Heart left ventricle (tissue), 13 donors: ENCODE data around the gene LIPT1.
A peak's percentile ranks its signal among the peaks of the same experiment; 100 is the strongest.

Experiments used
- POLR2A ChIP-seq, 2 donors: fragments of 450-650 bp; IDR thresholded peaks; one replicate each; pipeline ENCODE4 v1.6.1; 2017; ENCODE audit warnings: antibody characterized with exemption in 2 of 2, mild to moderate bottlenecking in 2 of 2, moderate library complexity in 2 of 2
- TF ChIP-seq, protein P1 (sequence below), 12 donors: fragments of 200-600 bp; sonication (generic) in 4 of 12; IDR thresholded peaks; one replicate each; pipeline versions ENCODE4 v1.5.0 to v1.8.0; 2018 to 2022; ENCODE audit warnings: antibody characterized with exemption in 12 of 12, mild to moderate bottlenecking in 5 of 12
- donor health status: ischemic (EF 13 %, LVEDD 7.1; RV severe dilation, severe dysfunction).
- donor health status: DM: no; HTN: yes; CAD: no.
- donor health status: DM: no; HTN: no; CAD: no.
- donor health status: ischemic (EF 25% LVEDD 6.9; RV normal size, moderate dysfunction).
- donor health status: ischemic (EF 25% LVEDD 5.7; RV mildly dilated, moderate dysfunction).
- donor health status: ischemic (EF 35%, LVEDD 5.7; RV mildly dilated, moderate dysfunction).
- donor health status: nonischemic (EF 11% LVEDD 7.7; RV severe dilation, severe dysfunction).
- donor health status: DM: yes; HTN: yes; CAD: no.
- donor health status: PGD.
- donor health status: ischemic (EF 29% LVEDD 5.4; RV normal size, mild dysfunction).
- donor health status: nonischemic (EF 23%, LVEDD 6.1; RV moderate dilation, normal function).

DNA sequence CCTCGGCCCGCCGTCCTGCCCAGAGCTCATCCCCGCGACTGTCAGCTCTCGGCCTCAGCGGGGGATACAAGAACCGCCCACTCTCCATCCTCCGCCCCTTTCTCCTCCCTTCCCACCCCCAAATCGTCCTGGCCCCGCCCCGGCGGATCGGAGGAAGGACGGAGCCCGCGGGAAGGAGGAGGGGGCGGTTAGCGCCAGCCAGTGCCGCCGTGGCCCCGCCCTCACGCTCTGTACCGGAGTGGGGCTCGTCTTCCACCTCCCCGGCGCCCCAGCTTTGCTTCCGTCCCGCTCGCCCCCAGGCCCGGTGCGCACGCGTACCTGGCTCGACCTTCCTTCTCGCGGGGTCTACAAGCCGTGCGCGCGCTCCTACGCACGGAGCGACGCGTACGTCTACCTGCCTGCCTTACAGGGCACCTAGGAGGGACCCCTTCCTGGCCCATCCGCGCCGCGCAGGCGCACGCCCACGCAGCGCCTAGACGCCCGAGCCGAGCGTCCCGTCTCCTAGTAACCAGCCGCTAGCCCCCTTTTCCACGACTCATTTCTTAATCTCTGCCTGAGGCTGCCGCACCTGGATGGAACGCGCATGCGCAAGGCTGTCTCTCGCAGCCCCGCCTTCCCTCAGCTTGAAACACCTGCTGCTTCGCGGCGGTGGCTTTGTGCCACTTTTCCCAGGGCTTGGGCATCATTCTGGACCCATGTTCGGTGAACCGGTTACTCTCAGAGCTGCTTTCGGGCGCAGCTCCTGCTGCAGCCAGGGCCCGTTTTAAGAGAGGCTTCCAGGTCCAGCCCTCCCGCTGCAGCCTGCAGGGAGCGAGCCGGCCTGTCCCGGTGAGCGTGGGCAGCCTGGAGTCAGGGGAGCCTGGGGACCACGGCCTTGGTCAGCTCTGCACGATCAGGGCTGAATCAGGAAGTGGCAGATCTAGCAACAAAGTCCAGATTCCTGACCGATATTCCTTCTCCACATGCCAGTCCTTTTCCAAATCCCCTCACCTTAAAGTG is 13.4 kb upstream of the LIPT1 start, which contains the start of gene C2orf15:
- TF ChIP-seq, protein P1, sequence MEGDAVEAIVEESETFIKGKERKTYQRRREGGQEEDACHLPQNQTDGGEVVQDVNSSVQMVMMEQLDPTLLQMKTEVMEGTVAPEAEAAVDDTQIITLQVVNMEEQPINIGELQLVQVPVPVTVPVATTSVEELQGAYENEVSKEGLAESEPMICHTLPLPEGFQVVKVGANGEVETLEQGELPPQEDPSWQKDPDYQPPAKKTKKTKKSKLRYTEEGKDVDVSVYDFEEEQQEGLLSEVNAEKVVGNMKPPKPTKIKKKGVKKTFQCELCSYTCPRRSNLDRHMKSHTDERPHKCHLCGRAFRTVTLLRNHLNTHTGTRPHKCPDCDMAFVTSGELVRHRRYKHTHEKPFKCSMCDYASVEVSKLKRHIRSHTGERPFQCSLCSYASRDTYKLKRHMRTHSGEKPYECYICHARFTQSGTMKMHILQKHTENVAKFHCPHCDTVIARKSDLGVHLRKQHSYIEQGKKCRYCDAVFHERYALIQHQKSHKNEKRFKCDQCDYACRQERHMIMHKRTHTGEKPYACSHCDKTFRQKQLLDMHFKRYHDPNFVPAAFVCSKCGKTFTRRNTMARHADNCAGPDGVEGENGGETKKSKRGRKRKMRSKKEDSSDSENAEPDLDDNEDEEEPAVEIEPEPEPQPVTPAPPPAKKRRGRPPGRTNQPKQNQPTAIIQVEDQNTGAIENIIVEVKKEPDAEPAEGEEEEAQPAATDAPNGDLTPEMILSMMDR (IDR thresholded peaks at IDR 0.05) = no peak
- TF ChIP-seq POLR2A (IDR thresholded peaks at IDR 0.05) = peak in 1 of 2 donors; percentile 97
